HFF-Myc (cell line): ENCODE measurements around the gene IL1RN.

ENCODE experiments used
- DNase-seq: peaks from one replicate; pipeline ENCODE4 v3.0.0-alpha.2; 2011; ENCODE audit warnings: low read depth; ENCODE audit errors: extremely low read depth
- H3K4me3 ChIP-seq: replicated peaks from 2 replicates; pipeline ENCODE4 v1.5.1; 2011; ENCODE audit warnings: low read depth, mild to moderate bottlenecking, control low read depth, low read length
- CTCF ChIP-seq: IDR thresholded peaks from 2 replicates; pipeline ENCODE4 v1.5.1; 2012; ENCODE audit warnings: mild to moderate bottlenecking, low read depth, low read length, control low read depth; ENCODE audit errors: missing control alignments

The IL1RN gene

GRCh38 chr2:113126845-113127645 is at the start of gene IL1RN:
TSS of gene IL1RN (plus strand) at chr2:113127598. CDS start at chr2:113127625, 27 bp downstream.
- no peak for TF ChIP-seq CTCF
- DNase-seq = no peak
- no peak within 1 kb of the TSS for H3K4me3 ChIP-seq

GRCh38 chr2:113077921-113078320 is 49.5 kb upstream of the IL1RN start:
- no peak for TF ChIP-seq CTCF
- DNase-seq = no peak
- no peak overlapping the region for H3K4me3 ChIP-seq

- DNase-seq = no peak
- no peak for TF ChIP-seq CTCF
- no peak overlapping the region for H3K4me3 ChIP-seq
These were observed 49.0 kb upstream of the IL1RN start for GRCh38 chr2:113078350-113078839.

GRCh38 chr2:113079131-113079530 is 48.3 kb upstream of the IL1RN start:
- no peak for TF ChIP-seq CTCF
- H3K4me3 ChIP-seq = no peak overlapping the region
- no peak for DNase-seq

GRCh38 chr2:113080134-113080533 is 47.3 kb upstream of the IL1RN start:
- peak; percentile 81 for TF ChIP-seq CTCF
- H3K4me3 ChIP-seq = no peak overlapping the region
- DNase-seq = no peak

- H3K4me3 ChIP-seq = no peak overlapping the region
These were observed 45.7 kb upstream of the IL1RN start for GRCh38 chr2:113081488-113082210.

More at GRCh38 chr2:113081488-113082210, 45.7 kb upstream of the IL1RN start:
- no peak for DNase-seq
- no peak for TF ChIP-seq CTCF
